WTC11 (cell line): ENCODE data around the gene CDV3. TPM values are rescaled to one million over a fixed set of nuclear protein-coding genes. Genes with fewer than 3 reads are reported as not detected.

Source experiments
- ATAC-seq: fragments of 200-7000 bp; cut with Tn5 transposase; 2 replicates; pipeline ENCODE4 v1.10.0; 2021; ENCODE audit warnings: mild to moderate bottlenecking, moderate library complexity
- CTCF ChIA-PET: fragments of 300-600 bp; sonication (Branson Sonifier 250); formaldehyde crosslinking; loops from one replicate; lab custom pipeline; 2021; ENCODE audit warnings: antibody characterized with exemption; lab: Charles Lee
- POLR2A ChIA-PET: fragments of 350-600 bp; sonication (Branson Sonifier 250); formaldehyde crosslinking; loops from one replicate; lab custom pipeline; 2021; ENCODE audit warnings: antibody characterized with exemption; lab: Charles Lee
- DNase-seq: peaks from one replicate; pipeline ENCODE4 v3.0.0; 2021; ENCODE audit warnings: low spot score
- H3K27ac Mint-ChIP-seq: 2 replicates; pipeline ENCODE4 v1.8.0; 2021; ENCODE audit warnings: mixed read lengths
- H3K27me3 Mint-ChIP-seq: 2 replicates; pipeline ENCODE4 v1.8.0; 2021; ENCODE audit warnings: low read depth, mild to moderate bottlenecking, moderate library complexity, mixed read lengths
- H3K36me3 Mint-ChIP-seq: 2 replicates; pipeline ENCODE4 v1.8.0; 2021; ENCODE audit warnings: mixed read lengths
- H3K4me1 Mint-ChIP-seq: 2 replicates; pipeline ENCODE4 v1.8.0; 2022; ENCODE audit warnings: mixed read lengths
- H3K4me3 Mint-ChIP-seq: 2 replicates; pipeline ENCODE4 v1.8.0; 2021; ENCODE audit warnings: mild to moderate bottlenecking, moderate library complexity, mixed read lengths
- H3K9me3 Mint-ChIP-seq: 2 replicates; pipeline ENCODE4 v1.8.0; 2021; ENCODE audit warnings: mixed read lengths
- ARID4B ChIP-seq: sonication (generic); formaldehyde crosslinking; IDR thresholded peaks from 2 replicates; pipeline ENCODE4 v1.8.0; 2023; ENCODE audit warnings: missing genetic modification reagents, mild to moderate bottlenecking, borderline replicate concordance
- ATF1 ChIP-seq: sonication (generic); formaldehyde crosslinking; IDR thresholded peaks from 2 replicates; pipeline ENCODE4 v1.8.1; 2023; ENCODE audit warnings: mild to moderate bottlenecking, moderate library complexity, missing genetic modification reagents
- ATF2 ChIP-seq: sonication (generic); formaldehyde crosslinking; IDR thresholded peaks from 2 replicates; pipeline ENCODE4 v1.8.1; 2022; ENCODE audit warnings: low read depth, missing genetic modification reagents, borderline replicate concordance
- CDX4 ChIP-seq: fragments of 250-450 bp; sonication (Bioruptor Pico); IDR thresholded peaks from 2 replicates; pipeline ENCODE4 v1.9.0; 2021; ENCODE audit warnings: moderate library complexity, mild to moderate bottlenecking, inconsistent platforms, borderline replicate concordance
- CREB1 ChIP-seq: sonication (generic); formaldehyde crosslinking; IDR thresholded peaks from 2 replicates; pipeline ENCODE4 v1.8.0; 2023; ENCODE audit warnings: mild to moderate bottlenecking, missing genetic modification reagents
- CREM ChIP-seq: sonication (generic); formaldehyde crosslinking; IDR thresholded peaks from 2 replicates; pipeline ENCODE4 v1.8.1; 2022; ENCODE audit warnings: mild to moderate bottlenecking, missing genetic modification reagents, moderate library complexity
- E2F4 ChIP-seq: sonication (generic); formaldehyde crosslinking; IDR thresholded peaks from 2 replicates; pipeline ENCODE4 v1.8.1; 2022; ENCODE audit warnings: low read depth, mild to moderate bottlenecking, moderate library complexity, missing genetic modification reagents, borderline replicate concordance
- ELF4 ChIP-seq: sonication (generic); formaldehyde crosslinking; IDR thresholded peaks from 2 replicates; pipeline ENCODE4 v1.8.1; 2022; ENCODE audit warnings: low read depth, mild to moderate bottlenecking, moderate library complexity, missing genetic modification reagents
- JUN ChIP-seq: sonication (generic); formaldehyde crosslinking; IDR thresholded peaks from 2 replicates; pipeline ENCODE4 v1.8.0; 2023; ENCODE audit warnings: mild to moderate bottlenecking, missing genetic modification reagents
- KAT7 ChIP-seq: sonication (generic); formaldehyde crosslinking; IDR thresholded peaks from 2 replicates; pipeline ENCODE4 v1.8.1; 2023; ENCODE audit warnings: missing genetic modification reagents, mild to moderate bottlenecking, borderline replicate concordance
- MXD4 ChIP-seq: fragments of 250-450 bp; sonication (Bioruptor Pico); IDR thresholded peaks from 2 replicates; pipeline ENCODE4 v1.8.0; 2021; ENCODE audit warnings: mild to moderate bottlenecking, moderate library complexity, borderline replicate concordance
- NR2C2 ChIP-seq: sonication (generic); formaldehyde crosslinking; IDR thresholded peaks from 2 replicates; pipeline ENCODE4 v1.8.0; 2022; ENCODE audit warnings: mild to moderate bottlenecking, missing genetic modification reagents
- NR3C1 ChIP-seq: sonication (generic); formaldehyde crosslinking; conservative IDR thresholded peaks from 2 replicates; pipeline ENCODE4 v1.8.1; 2023; ENCODE audit warnings: low read depth, mild to moderate bottlenecking, missing genetic modification reagents
- OVOL2 ChIP-seq: fragments of 250-450 bp; sonication (Bioruptor Pico); IDR thresholded peaks from 2 replicates; pipeline ENCODE4 v1.9.0; 2021; ENCODE audit warnings: mild to moderate bottlenecking, borderline replicate concordance
- RORB ChIP-seq: fragments of 250-450 bp; sonication (Bioruptor Pico); IDR thresholded peaks from 2 replicates; pipeline ENCODE4 v1.9.0; 2021; ENCODE audit warnings: mild to moderate bottlenecking
- TP53 ChIP-seq: sonication (generic); formaldehyde crosslinking; IDR thresholded peaks from 2 replicates; pipeline ENCODE4 v1.8.1; 2023; ENCODE audit warnings: mild to moderate bottlenecking, missing genetic modification reagents
- ZNF232 ChIP-seq: sonication (generic); formaldehyde crosslinking; IDR thresholded peaks from 2 replicates; pipeline ENCODE4 v1.8.0; 2022; ENCODE audit warnings: mild to moderate bottlenecking, missing genetic modification reagents
- ZNF281 ChIP-seq: sonication (generic); formaldehyde crosslinking; IDR thresholded peaks from 2 replicates; pipeline ENCODE4 v1.8.0; 2023; ENCODE audit warnings: mild to moderate bottlenecking, missing genetic modification reagents
- ZNF396 ChIP-seq: fragments of 250-450 bp; sonication (Bioruptor Pico); IDR thresholded peaks from 2 replicates; pipeline ENCODE4 v1.8.0; 2021; ENCODE audit warnings: mild to moderate bottlenecking, moderate library complexity, borderline replicate concordance
- ZNF423 ChIP-seq: fragments of 250-450 bp; sonication (Bioruptor Pico); IDR thresholded peaks from 2 replicates; pipeline ENCODE4 v2.1.2; 2022; ENCODE audit warnings: mild to moderate bottlenecking, moderate library complexity
- ZNF425 ChIP-seq: fragments of 250-450 bp; sonication (Bioruptor Pico); conservative IDR thresholded peaks from 2 replicates; pipeline ENCODE4 v1.9.0; 2021; ENCODE audit warnings: mild to moderate bottlenecking
- total RNA-seq: library from RNA; stranded (reverse); gene quantifications from 3 replicates; pipeline ENCODE4 v1.2.3, GENCODE V29; 2021

Gene CDV3
- total RNA-seq, 1 experiment from 2014 or later, result 162 TPM

- H3K27ac Mint-ChIP-seq, result no peak overlapping the region
- DNase-seq (no peak), ATAC-seq (no peak)
- ChIA-PET CTCF (no interaction called here), POLR2A (no interaction called here)
- H3K4me3 Mint-ChIP-seq, result no peak overlapping the region
- no peaks in the 10 kb centered on the region; the same call in 1 of the 2 replicates for H3K27me3 Mint-ChIP-seq
- TF ChIP-seq NR3C1 (CRISPR knock-in tag) (no peak), ELF4 (CRISPR knock-in tag) (no peak), CREM (no peak), ZNF423 (CRISPR knock-in tag) (no peak), ZNF232 (no peak), TP53 (no peak), ARID4B (CRISPR knock-in tag) (no peak), RORB (CRISPR knock-in tag) (no peak), E2F4 (no peak), ATF1 (CRISPR knock-in tag) (no peak)
- H3K9me3 Mint-ChIP-seq, result peaks cover 4% of the 10 kb centered on the region
- no peaks in the 10 kb centered on the region for H3K4me1 Mint-ChIP-seq
- H3K36me3 Mint-ChIP-seq, result no peaks in the 10 kb centered on the region
These were observed 35.3 kb upstream of the CDV3 start for GRCh38 chr3:133538154-133538553.

GRCh38 chr3:133540896-133541674, 32.4 kb upstream of the CDV3 start:
- H3K36me3 Mint-ChIP-seq, result no peaks in the 10 kb centered on the region
- no peak overlapping the region for H3K27ac Mint-ChIP-seq
- H3K4me3 Mint-ChIP-seq, result no peak overlapping the region
- no peaks in the 10 kb centered on the region for H3K4me1 Mint-ChIP-seq
- no peak for ATAC-seq
- DNase-seq, result no peak
- no peaks in the 10 kb centered on the region for H3K27me3 Mint-ChIP-seq
- ChIA-PET POLR2A (no interaction called here), CTCF (no interaction called here)
- peaks cover 4% of the 10 kb centered on the region for H3K9me3 Mint-ChIP-seq
- TF ChIP-seq KAT7 (CRISPR knock-in tag) (no peak), JUN (CRISPR knock-in tag) (no peak), CREB1 (CRISPR knock-in tag) (no peak), OVOL2 (CRISPR knock-in tag) (no peak), CREM (no peak), NR3C1 (CRISPR knock-in tag) (no peak), NR2C2 (CRISPR knock-in tag) (no peak), CDX4 (CRISPR knock-in tag) (no peak), ATF2 (CRISPR knock-in tag) (no peak), MXD4 (CRISPR knock-in tag) (no peak), ZNF425 (CRISPR knock-in tag) (no peak), ZNF281 (CRISPR knock-in tag) (no peak), ZNF396 (CRISPR knock-in tag) (no peak)
